GM21423 (cell line): Measurements from ENCODE around the gene SYNPO2.
"Not testable (repeated sequence)": the region's sequence is repeated elsewhere in the genome, so short reads cannot be mapped to it uniquely, and the experiment has no call there.

Experiments
- ATAC-seq: cut with Tn5 transposase; IDR thresholded peaks from one replicate; pipeline ENCODE4 v1.9.1; 2021; ENCODE audit warnings: mild to moderate bottlenecking, moderate library complexity; ENCODE audit not compliant: unreplicated experiment

The SYNPO2 gene

DNA sequence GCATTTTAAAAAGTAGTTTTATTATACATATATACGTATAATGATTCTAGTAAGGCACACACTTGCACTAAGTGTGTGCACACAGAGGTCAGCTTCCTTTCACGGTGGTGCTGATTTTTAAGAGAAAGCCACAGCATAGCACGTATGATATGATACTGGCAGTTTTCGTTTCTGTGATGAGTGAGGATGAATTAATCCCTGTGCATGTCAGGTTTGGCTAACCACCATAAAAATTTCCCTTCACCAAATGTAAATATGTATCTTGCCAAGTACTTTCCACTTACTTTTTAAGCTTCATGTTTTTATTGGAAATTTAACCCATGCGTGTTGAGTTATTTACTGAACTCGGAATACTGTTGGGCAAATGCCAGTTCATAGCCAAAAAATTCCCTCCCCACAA, 84.6 kb downstream of the SYNPO2 start:
- ATAC-seq = no peak

DNA sequence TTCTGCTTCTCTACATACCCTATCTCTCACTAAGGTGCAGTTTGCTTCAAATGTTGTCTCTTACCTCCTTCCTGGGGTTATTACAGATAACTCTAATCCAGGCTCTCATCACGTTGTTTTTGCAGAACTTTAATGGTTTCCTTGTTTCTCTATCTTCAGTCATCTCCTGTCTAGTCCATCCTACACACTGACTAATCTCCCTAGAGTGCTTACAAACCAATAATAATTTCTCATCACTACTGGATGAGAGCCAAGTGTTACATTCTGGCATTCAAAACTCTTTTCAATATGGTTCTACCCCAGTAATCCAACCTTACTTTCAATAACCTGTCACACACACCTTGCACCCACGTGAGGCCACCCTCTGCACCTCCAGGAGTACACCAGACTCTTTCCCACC, 86.1 kb downstream of the SYNPO2 start:
- no peak for ATAC-seq

DNA sequence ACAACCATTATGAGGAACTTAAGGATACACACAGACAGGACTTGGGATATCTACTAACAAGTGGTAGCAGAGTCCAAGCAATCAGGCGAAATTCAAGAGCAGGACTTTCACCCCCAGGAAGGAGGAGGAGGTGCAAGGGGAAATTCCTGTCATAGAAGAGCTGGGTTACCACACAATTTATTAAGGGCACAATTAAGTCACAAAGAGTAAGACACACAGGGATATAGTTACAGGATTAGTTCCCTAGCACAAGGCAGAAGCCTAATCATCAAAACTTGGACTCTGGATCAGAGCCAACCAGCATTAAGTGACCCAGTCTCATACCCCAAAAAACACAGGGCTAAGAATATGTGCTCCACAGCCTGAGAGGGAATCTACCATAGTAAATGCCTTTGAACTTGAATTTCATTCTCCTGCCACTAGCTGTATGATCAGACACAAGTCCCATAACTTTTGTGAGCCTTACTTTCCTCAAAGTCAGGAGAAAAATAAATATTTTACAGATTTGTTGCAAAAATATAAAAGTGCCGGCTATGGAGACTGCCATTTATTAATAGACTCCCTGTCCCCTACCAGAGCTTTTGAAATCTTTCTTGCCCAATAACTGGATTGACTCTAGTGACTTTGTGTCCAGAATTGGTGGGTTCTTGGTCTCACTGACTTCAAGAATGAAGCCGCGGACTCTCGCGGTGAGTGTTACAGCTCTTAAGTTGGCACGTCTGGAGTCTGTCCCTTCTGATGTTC, 87.0 kb downstream of the SYNPO2 start:
- ATAC-seq = no peak

DNA sequence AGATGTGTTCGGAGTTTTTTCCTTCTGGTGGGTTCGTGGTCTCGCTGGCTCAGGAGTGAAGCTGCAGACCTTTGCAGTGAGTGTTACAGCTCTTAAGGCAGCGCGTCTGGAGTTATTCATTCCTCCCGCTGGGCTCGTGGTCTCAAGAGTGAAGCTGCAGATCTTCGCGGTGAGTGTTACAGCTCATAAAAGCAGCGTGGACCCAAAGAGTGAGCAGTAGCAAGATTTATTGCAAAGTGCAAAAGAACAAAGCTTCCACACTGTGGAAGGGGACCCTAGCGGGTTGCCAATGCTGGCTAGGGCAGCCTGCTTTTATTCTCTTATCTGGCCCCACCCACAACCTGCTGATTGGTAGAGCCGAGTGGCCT, 87.5 kb downstream of the SYNPO2 start:
- ATAC-seq = not testable (repeated sequence)

DNA sequence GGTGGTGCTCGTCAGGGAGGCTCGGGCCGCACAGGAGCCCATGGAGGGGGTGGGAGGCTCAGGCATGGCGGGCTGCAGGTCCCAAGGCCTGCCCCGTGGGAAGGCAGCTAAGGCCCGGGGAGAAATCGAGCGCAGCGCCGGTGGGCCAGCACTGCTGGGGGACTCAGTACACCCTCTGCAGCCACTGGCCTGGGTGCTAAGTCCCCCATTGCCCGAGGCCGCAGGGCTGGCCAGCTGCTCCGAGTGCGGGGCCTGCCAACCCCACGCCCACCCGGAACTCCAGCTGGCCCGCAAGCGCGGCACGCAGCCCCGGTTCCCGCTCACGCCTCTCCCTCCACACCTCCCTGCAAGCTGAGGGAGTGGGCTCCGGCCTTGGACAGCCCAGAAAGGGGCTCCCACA, 88.4 kb downstream of the SYNPO2 start:
- ATAC-seq = not testable (repeated sequence)

DNA sequence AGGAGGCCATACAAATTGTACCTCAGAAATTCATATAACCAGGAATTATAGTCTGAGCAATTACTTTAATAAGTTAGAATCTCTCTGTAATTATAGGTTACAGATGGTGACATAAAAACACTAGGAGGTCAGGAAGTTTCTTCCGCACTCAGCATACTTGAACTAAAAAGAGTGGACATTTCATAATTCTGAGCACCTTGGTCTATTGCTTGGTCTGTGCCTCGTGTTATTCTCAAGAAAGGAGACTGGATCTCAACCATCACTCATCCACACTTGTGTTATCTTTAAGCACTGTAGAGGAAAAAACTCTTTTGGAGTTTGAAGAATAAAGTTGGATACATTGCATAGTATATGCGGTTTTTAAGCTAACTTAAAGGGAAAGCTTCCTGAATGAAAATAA, 91.1 kb downstream of the SYNPO2 start:
- no peak for ATAC-seq

DNA sequence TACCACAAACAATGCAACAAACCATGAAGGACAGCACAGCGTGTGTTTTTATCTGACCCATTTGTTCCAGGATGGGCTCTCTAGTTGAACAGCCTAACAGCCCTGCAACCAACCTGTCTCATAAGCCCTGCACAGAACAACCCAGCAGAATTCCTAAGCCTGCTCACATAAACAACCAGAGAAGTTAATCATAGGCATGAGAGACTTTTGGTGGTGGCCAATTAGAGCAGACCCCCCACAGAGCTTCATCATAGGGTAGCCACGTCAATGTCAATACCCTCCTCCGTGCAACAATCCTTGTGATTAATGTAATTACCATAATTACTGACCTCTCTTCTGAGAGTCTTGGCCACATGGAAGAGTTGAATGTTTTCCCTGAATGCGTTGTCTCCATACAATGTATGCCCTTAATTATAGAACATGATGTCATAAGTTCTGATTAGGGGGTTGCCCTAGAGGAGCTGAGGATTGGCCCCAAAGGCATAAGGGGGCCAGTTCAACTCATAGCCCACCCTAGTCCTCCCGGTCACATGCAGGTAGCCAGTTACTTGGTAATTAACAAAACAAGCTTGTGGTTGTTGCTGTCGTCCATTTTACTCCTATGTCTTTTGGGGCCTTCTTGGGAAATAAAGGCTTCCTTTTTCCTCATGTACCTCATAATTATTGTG, 92.7 kb downstream of the SYNPO2 start:
- no peak for ATAC-seq

DNA sequence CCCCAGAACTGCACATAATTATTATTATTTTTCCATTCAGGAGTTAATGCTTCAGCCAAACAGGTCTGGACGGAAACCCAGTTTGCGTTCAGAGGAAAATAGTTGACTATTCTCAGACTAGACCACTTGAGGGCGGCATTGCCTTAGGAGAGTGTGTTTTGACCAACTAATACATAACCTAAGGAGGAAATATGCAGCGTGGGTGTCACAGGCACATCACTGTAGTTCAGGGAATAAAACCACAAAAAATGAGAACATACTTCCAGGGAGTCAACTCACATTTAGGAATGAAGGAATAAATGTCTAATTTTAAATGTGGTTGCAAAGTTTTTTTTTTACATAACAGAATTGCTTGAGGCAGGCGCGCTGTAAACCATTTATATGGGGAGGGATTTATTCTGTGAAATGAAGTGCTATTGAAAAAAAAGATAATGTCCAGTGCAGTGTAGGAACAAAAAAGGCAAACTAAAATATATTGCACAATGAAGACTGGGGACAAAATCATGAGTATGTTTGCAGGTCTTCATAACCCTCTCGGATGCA, 93.3 kb downstream of the SYNPO2 start:
- peak; percentile 83 for ATAC-seq

DNA sequence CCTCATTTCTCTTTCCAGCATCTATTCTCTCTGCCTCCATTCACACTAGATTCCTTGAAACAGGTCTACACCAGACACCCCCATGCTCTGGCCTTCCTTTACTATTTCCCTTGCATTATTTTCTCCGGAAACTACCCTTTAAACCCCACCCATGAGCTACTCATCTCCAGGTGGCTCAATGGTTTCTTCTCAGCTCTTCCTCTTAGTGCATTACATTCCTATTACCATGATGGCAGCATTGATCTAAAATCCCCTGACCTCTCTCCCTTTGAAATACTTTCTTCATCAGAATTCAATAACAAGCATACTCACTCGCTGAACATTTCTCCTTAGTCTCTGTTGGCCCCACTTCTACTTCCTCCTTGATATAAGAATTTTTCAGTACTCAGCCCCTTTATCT, 94.6 kb downstream of the SYNPO2 start:
- ATAC-seq = no peak

DNA sequence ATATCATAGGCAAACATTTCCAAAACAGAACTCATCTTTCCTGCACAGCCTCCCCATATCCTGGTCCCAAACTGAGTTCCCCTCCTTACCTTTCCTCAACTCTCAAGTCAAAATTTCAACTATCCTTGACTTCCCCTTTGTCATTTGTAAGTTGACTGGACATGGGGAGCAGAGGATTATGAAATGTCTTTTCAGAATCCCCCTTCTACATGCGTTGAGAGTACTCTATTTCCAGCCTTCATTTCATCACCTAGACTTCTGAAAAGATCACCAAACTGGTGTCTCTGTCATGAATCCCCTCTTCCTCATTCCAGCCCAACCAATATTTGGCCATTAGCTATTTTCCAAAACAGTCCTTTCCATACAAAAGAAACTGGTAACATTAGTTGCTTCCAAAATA, 95.2 kb downstream of the SYNPO2 start:
- ATAC-seq = no peak

DNA sequence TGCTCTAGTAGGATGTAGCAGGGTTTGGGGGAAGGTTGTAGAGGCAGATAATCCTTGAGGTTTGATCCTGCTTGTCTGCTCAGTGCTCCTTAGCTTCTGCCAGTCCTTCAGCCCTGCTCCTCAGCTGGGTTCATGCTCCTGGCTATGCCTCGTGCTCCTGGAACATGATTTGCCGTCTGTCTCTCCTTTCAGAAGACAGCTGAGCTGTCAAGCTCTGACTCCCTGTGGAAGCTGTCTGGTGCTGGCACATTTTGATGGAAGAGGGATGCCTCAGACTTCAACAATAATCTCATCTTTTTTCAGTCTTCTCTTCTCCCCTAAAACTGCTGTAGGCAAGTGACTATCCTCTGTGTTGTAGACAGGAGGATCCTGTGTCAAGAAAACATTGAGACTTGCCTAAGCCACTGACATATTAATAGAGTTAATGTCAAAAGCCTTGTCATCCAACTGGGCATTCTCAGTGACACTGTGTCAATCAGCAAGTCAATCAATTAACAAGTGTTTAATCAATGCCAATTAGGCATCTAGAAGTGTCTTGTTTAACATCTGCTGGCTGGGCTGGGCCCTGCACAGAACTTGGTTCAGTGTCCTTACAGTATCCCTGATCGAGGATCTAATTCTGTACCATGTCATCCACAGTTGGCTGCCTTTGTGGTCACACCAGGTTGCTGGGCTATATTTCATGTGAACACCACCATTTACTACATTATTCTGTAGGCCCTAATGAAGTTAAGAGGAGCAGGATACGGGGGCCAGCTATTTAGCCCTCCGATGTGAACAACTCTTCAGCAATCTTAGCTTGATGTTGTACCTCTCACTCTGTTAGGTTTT, 96.7 kb downstream of the SYNPO2 start:
- ATAC-seq = no peak

DNA sequence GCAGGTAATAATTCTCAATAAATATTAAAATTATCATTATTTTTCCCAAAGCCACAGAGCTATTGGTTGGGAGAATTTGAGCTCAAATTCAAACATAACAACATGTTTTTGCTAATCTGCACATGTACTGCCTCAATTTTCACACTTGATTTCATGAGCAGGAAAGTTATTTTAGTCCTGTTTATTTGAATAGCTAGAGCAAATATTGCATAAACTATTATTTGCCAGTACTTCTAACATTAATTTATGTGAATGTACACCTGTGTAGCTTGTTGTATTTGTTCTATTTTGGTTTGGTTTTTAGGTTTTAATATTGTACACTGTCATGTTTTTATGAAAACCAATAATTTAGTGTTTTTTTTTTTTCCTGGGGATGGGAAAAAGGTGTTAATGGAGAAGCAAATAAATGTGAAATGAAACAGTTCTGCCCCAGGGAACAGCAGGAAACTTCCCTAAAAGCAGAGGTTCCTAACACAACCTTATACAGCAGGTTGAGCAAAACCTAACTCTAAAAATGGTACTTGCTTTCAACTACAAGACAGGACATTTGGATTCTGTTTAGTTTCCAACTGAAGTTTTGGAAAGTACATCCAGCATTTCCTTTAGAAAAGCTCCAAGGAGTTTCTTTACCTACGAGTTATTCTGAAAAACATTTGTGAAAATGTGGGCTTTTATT, 99.4 kb downstream of the SYNPO2 start:
- no peak for ATAC-seq

DNA sequence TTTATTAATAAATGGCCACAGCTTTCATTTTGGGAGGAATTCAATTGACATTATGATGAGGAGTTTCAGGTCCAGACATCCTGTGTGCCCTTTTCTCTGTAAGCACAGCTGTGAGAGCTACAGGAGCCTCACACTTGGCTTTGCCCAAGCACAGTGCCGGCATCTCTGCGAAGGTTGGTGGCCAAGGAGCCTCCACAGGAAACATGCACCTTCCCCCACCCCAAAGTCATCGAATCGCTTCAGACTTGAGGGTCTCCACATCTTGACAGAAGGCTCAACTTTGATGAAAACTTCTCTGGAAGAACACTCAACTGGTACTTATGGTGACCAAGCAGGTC, 100.0 kb downstream of the SYNPO2 start:
- no peak for ATAC-seq

DNA sequence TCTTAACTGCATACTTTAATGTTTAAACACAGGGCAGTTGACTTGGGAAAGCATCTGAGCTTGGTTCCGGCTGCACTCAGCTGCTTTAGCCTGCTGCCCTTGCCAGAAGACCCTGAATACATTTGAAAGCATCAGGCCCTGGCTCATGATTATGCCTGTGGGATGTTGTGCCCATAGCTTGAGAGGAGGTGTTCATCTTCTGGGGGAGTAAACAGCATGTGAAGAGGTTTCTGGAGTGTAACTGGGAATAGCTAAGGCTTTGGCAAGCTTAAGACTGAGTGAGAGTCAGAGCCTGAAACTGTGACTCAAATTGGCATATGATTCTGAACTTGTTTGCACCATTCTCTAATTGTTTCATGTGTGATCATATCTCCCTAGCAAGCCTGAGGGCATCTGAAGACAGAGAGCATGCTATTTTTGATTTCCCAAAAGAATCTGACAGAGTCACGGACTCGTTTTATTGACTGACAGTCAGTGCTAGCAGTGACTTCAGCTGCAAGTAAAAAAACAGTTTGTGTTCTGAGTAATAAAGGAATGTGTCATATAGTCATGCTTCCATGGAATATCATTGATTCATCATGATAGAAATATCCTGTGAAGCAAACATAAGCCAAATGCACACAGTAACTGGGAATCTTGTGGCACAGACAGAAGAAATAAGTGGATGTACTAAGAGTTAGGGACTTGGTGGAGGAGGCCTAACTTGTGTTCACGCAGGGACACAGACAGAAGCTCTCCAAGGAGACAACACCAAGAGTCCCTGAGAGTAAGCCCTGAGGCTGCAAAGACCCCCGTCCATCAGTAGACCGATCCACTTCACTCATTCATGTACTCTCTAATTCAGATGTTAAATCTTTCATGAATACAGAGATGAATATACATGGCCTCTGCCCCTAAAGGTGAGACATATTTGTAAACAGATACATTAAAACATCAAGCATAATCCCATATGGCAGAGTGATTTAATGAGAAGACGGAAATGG, 100.7 kb downstream of the SYNPO2 start:
- ATAC-seq = no peak

DNA sequence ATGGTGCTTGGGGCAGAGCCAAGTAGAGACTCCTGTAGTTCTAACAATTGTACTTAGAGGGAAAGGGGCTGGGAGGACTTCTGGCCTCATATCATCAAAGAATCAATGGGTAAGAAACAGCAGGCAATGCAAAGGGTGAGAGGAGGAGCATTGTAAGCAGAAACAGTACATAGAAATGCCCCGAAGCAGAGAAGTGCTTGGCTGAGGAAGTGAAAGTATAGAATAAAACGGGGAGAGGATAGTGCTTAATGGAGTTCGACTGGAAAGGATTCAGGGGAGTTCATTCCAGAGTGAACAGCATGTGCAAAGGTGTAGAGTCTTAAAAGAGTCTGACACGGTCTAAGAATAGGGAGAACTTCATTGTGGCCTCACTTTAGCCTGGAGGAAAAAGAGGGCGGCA, 103.0 kb downstream of the SYNPO2 start:
- no peak for ATAC-seq

DNA sequence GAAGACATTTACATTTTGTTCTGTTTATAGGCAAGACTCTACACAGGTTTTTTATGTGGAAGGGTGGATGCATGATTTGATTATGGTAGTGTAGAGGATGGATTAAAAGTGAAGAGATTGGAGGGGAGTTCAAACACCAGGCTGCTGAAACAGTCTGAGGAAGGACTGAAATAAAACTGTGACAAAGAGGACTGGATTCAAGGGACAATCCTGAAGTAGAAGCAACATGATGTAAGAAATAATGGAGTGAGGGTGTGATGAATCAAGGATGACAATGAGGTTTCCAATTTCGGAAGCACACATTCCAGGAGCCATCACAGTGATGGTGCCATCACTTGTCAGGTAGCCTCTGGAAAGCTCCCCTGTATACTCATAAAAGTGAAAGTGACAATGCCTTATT, 103.5 kb downstream of the SYNPO2 start:
- no peak for ATAC-seq

DNA sequence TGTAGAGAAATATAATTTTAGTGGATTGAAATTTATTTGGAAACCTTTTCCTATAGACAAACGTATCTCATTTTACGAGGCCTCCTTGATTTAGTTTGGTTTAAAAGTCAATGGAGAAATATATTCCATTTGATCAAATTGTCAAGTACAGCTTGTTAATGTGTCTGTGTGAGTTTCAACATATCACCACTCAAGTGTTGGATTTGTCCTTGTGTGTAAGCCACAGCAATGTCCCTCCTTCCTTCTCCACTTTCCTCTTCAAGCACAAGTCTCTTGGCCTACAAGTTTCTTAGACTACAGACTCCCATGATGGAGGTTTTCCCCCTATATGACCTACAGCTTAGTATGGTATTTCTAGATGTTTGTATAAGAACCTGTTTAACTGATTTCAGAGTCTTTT, 104.7 kb downstream of the SYNPO2 start:
- ATAC-seq = no peak

DNA sequence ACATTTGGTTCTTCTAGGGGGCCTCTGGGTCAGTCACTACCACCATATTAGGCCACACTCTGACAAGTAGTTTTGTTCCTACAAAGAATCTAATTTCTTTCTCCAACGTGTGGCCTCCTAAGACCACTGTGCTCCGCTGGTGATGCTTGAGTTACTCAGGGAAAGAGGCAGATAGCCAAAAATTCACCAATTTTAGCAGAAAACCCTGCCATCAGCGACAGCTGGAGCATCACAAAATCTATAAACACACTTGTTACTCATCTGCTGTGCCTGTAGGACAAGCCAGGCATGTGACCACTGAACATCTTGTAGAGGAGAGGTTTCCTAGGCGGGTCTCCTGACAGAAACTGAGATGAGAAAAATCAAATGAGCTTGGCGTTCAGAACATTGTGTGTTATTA, 105.4 kb downstream of the SYNPO2 start:
- ATAC-seq = no peak

DNA sequence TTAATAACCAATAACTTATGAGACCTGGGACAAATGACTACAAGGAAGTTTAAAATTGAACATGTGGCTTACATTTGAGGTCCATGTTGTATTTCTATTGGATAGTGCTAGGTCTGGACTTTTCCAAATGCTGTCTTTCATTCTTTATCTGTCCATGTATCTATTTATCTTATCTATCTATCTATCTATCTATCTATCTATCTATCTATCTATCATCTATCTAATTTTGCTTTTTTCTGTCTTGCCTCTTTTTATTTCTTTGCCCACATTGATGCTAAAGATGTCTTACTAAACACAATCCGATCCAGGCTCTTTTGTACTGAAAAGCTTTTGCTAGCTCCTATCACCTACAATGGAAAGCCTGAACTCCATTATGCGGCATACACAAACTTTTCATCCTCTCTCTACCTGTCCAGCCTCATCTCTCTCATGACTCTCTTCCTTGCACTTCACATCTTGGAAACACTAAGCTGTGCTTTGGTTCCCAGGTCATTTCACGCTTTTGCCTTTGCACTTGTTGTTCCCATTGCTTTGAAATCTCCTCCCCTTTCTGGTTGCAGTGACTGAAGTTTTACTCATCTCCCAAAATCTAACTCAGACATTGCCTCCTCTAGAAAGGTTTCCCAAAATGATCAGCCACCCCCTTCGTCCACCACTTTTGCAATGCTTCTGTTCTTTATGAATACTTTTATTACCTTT, 107.2 kb downstream of the SYNPO2 start:
- ATAC-seq = no peak
